WTC11 (cell line): ENCODE data around the gene GRIK2. TPM values are rescaled to one million over a fixed set of nuclear protein-coding genes. Genes with fewer than 3 reads are reported as not detected.

Experiments
- ATAC-seq: fragments of 200-7000 bp; cut with Tn5 transposase; 2 replicates; pipeline ENCODE4 v1.10.0; 2021; ENCODE audit warnings: mild to moderate bottlenecking, moderate library complexity
- CTCF ChIA-PET: fragments of 300-600 bp; sonication (Branson Sonifier 250); formaldehyde crosslinking; loops from one replicate; lab custom pipeline; 2021; ENCODE audit warnings: antibody characterized with exemption; lab: Charles Lee
- POLR2A ChIA-PET: fragments of 350-600 bp; sonication (Branson Sonifier 250); formaldehyde crosslinking; loops from one replicate; lab custom pipeline; 2021; ENCODE audit warnings: antibody characterized with exemption; lab: Charles Lee
- DNase-seq: peaks from one replicate; pipeline ENCODE4 v3.0.0; 2021; ENCODE audit warnings: low spot score
- H3K27ac Mint-ChIP-seq: 2 replicates; pipeline ENCODE4 v1.8.0; 2021; ENCODE audit warnings: mixed read lengths
- H3K27me3 Mint-ChIP-seq: 2 replicates; pipeline ENCODE4 v1.8.0; 2021; ENCODE audit warnings: low read depth, mild to moderate bottlenecking, moderate library complexity, mixed read lengths
- H3K36me3 Mint-ChIP-seq: 2 replicates; pipeline ENCODE4 v1.8.0; 2021; ENCODE audit warnings: mixed read lengths
- H3K4me1 Mint-ChIP-seq: 2 replicates; pipeline ENCODE4 v1.8.0; 2022; ENCODE audit warnings: mixed read lengths
- H3K4me3 Mint-ChIP-seq: 2 replicates; pipeline ENCODE4 v1.8.0; 2021; ENCODE audit warnings: mild to moderate bottlenecking, moderate library complexity, mixed read lengths
- H3K9me3 Mint-ChIP-seq: 2 replicates; pipeline ENCODE4 v1.8.0; 2021; ENCODE audit warnings: mixed read lengths
- ATF2 ChIP-seq: sonication (generic); formaldehyde crosslinking; IDR thresholded peaks from 2 replicates; pipeline ENCODE4 v1.8.1; 2022; ENCODE audit warnings: low read depth, missing genetic modification reagents, borderline replicate concordance
- ATF6 ChIP-seq: sonication (generic); formaldehyde crosslinking; IDR thresholded peaks from 2 replicates; pipeline ENCODE4 v1.8.1; 2023; ENCODE audit warnings: mild to moderate bottlenecking, missing genetic modification reagents
- ETV6 ChIP-seq: sonication (generic); formaldehyde crosslinking; IDR thresholded peaks from 2 replicates; pipeline ENCODE4 v1.8.1; 2022; ENCODE audit warnings: mild to moderate bottlenecking, missing genetic modification reagents
- FOXJ3 ChIP-seq: sonication (generic); formaldehyde crosslinking; IDR thresholded peaks from 2 replicates; pipeline ENCODE4 v1.9.0; 2021; ENCODE audit warnings: missing genetic modification reagents, mild to moderate bottlenecking, borderline replicate concordance
- FOXK1 ChIP-seq: sonication (generic); formaldehyde crosslinking; IDR thresholded peaks from 2 replicates; pipeline ENCODE4 v1.8.0; 2022; ENCODE audit warnings: mild to moderate bottlenecking, moderate library complexity, missing genetic modification reagents
- FOXP1 ChIP-seq: sonication (generic); formaldehyde crosslinking; IDR thresholded peaks from 2 replicates; pipeline ENCODE4 v1.8.0; 2022; ENCODE audit warnings: missing genetic modification reagents, mild to moderate bottlenecking, moderate library complexity, borderline replicate concordance
- FOXP4 ChIP-seq: sonication (generic); formaldehyde crosslinking; IDR thresholded peaks from 2 replicates; pipeline ENCODE4 v1.8.0; 2022; ENCODE audit warnings: mild to moderate bottlenecking, missing genetic modification reagents
- GTF2I ChIP-seq: fragments of 250-450 bp; sonication (Bioruptor Pico); conservative IDR thresholded peaks from 2 replicates; pipeline ENCODE4 v1.4.0; 2021; ENCODE audit warnings: mild to moderate bottlenecking
- HMGA2 ChIP-seq: fragments of 250-450 bp; sonication (Bioruptor Pico); IDR thresholded peaks from 2 replicates; pipeline ENCODE4 v1.4.0; 2021; ENCODE audit warnings: mild to moderate bottlenecking, moderate library complexity
- MAX ChIP-seq: sonication (generic); formaldehyde crosslinking; IDR thresholded peaks from 2 replicates; pipeline ENCODE4 v1.8.0; 2022; ENCODE audit warnings: mild to moderate bottlenecking, missing genetic modification reagents
- MXD4 ChIP-seq: fragments of 250-450 bp; sonication (Bioruptor Pico); IDR thresholded peaks from 2 replicates; pipeline ENCODE4 v1.8.0; 2021; ENCODE audit warnings: mild to moderate bottlenecking, moderate library complexity, borderline replicate concordance
- NR2C2 ChIP-seq: sonication (generic); formaldehyde crosslinking; IDR thresholded peaks from 2 replicates; pipeline ENCODE4 v1.8.0; 2022; ENCODE audit warnings: mild to moderate bottlenecking, missing genetic modification reagents
- NR3C1 ChIP-seq: sonication (generic); formaldehyde crosslinking; conservative IDR thresholded peaks from 2 replicates; pipeline ENCODE4 v1.8.1; 2023; ENCODE audit warnings: low read depth, mild to moderate bottlenecking, missing genetic modification reagents
- OVOL2 ChIP-seq: fragments of 250-450 bp; sonication (Bioruptor Pico); IDR thresholded peaks from 2 replicates; pipeline ENCODE4 v1.9.0; 2021; ENCODE audit warnings: mild to moderate bottlenecking, borderline replicate concordance
- PREB ChIP-seq: sonication (generic); formaldehyde crosslinking; IDR thresholded peaks from 2 replicates; pipeline ENCODE4 v1.8.1; 2022; ENCODE audit warnings: mild to moderate bottlenecking, missing genetic modification reagents, moderate library complexity, borderline replicate concordance
- TCF7 ChIP-seq: sonication (generic); formaldehyde crosslinking; IDR thresholded peaks from 2 replicates; pipeline ENCODE4 v1.8.0; 2022; ENCODE audit warnings: mild to moderate bottlenecking, low read depth, missing genetic modification reagents, moderate library complexity
- USF1 ChIP-seq: sonication (generic); formaldehyde crosslinking; IDR thresholded peaks from 2 replicates; pipeline ENCODE4 v1.8.0; 2022; ENCODE audit warnings: mild to moderate bottlenecking, missing genetic modification reagents
- ZNF219 ChIP-seq: sonication (generic); formaldehyde crosslinking; IDR thresholded peaks from 2 replicates; pipeline ENCODE4 v1.8.0; 2023; ENCODE audit warnings: missing genetic modification reagents, mild to moderate bottlenecking, borderline replicate concordance
- ZNF416 ChIP-seq: fragments of 250-450 bp; sonication (Bioruptor Pico); IDR thresholded peaks from 2 replicates; pipeline ENCODE4 v1.9.0; 2021; ENCODE audit warnings: mild to moderate bottlenecking, inconsistent platforms
- total RNA-seq: library from RNA; stranded (reverse); gene quantifications from 3 replicates; pipeline ENCODE4 v1.2.3, GENCODE V29; 2021
- TF ChIP-seq, protein P1 (sequence below): sonication (generic); formaldehyde crosslinking; conservative IDR thresholded peaks from 2 replicates; pipeline ENCODE4 v1.8.1; 2022; ENCODE audit warnings: mild to moderate bottlenecking, missing genetic modification reagents
- TF ChIP-seq, protein P2 (sequence below): sonication (generic); formaldehyde crosslinking; IDR thresholded peaks from 2 replicates; pipeline ENCODE4 v1.8.0; 2023; ENCODE audit warnings: missing genetic modification reagents
- TF ChIP-seq, protein P3 (sequence below): sonication (generic); formaldehyde crosslinking; IDR thresholded peaks from 2 replicates; pipeline ENCODE4 v1.8.0; 2022; ENCODE audit warnings: missing genetic modification reagents

GRIK2 gene
- total RNA-seq, 1 experiment from 2014 or later = 2.7 TPM

- no peak for TF ChIP-seq USF1
These were observed 93.2 kb downstream of the GRIK2 start (continued) for GRCh38 chr6:101486726-101487125.

DNA sequence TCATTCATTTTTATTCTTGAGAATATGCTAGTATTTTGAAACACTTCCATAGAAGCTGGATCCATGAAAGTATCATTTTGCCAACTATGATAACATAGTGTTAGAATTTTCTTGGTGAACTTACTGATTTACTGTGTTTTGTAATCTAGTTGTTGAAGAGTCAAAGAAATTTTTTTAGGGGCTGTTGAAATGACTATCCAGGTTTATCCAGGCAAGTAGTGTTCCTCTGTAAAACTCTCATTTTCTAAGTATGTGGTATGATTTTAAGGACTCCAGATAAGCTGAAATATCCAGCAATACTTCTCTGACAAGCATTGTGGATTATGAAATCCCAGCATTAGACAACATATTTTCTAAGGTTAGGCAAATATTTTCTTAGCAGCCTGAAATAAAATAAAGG is 95.9 kb downstream of the GRIK2 start:
- DNase-seq (no peak), ATAC-seq (no peak)
- CTCF ChIA-PET = no interaction called here
- Mint-ChIP-seq H3K27me3 (no peaks in the 10 kb centered on the region), H3K27ac (no peak overlapping the region), H3K4me1 (peaks cover 10% of the 10 kb centered on the region), H3K4me3 (no peak overlapping the region), H3K36me3 (no peaks in the 10 kb centered on the region), H3K9me3 (no peaks in the 10 kb centered on the region)
- TF ChIP-seq FOXK1 (CRISPR knock-in tag) = no peak
- no peak for TF ChIP-seq TCF7 (CRISPR knock-in tag)
- no peak for TF ChIP-seq FOXJ3 (CRISPR knock-in tag)
- no peak for TF ChIP-seq ZNF219
- TF ChIP-seq, protein P1, sequence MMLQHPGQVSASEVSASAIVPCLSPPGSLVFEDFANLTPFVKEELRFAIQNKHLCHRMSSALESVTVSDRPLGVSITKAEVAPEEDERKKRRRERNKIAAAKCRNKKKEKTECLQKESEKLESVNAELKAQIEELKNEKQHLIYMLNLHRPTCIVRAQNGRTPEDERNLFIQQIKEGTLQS (CRISPR knock-in tag) = no peak
- POLR2A ChIA-PET = no interaction called here

DNA sequence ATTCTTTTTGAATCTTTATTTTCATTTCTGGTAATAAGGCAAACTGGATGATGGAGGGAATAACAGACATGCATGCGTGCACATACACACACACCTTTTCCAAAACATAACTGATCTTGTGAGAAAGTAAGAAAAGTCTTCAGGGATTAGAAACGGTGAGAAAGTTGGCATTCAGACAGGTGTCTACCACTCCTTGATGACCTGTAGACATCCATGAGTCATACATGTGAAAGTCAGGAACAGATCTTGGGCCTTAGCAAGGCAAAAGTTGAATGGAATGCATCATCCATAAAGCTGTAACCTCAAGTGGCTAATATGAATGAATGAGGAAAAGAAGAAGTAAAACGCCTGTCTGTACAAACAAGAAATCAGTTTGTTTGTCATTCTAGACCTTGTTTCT is 97.3 kb downstream of the GRIK2 start:
- Mint-ChIP-seq H3K36me3 (no peaks in the 10 kb centered on the region), H3K27me3 (no peaks in the 10 kb centered on the region), H3K4me1 (peaks cover 9% of the 10 kb centered on the region), H3K27ac (no peak overlapping the region), H3K4me3 (no peak overlapping the region), H3K9me3 (no peaks in the 10 kb centered on the region)
- DNase-seq (no peak), ATAC-seq (no peak)
- TF ChIP-seq ATF6 = no peak
- no peak for TF ChIP-seq MAX (CRISPR knock-in tag)
- TF ChIP-seq, protein P2, sequence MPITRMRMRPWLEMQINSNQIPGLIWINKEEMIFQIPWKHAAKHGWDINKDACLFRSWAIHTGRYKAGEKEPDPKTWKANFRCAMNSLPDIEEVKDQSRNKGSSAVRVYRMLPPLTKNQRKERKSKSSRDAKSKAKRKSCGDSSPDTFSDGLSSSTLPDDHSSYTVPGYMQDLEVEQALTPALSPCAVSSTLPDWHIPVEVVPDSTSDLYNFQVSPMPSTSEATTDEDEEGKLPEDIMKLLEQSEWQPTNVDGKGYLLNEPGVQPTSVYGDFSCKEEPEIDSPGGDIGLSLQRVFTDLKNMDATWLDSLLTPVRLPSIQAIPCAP (CRISPR knock-in tag) = no peak
- TF ChIP-seq HMGA2 (CRISPR knock-in tag) = no peak
- no peak for TF ChIP-seq NR3C1 (CRISPR knock-in tag)
- TF ChIP-seq PREB (CRISPR knock-in tag) = no peak
- TF ChIP-seq ETV6 (CRISPR knock-in tag) = no peak
- TF ChIP-seq MXD4 (CRISPR knock-in tag) = no peak
- no peak for TF ChIP-seq ZNF416
- no peak for TF ChIP-seq ATF2 (CRISPR knock-in tag)
- TF ChIP-seq, protein P3, sequence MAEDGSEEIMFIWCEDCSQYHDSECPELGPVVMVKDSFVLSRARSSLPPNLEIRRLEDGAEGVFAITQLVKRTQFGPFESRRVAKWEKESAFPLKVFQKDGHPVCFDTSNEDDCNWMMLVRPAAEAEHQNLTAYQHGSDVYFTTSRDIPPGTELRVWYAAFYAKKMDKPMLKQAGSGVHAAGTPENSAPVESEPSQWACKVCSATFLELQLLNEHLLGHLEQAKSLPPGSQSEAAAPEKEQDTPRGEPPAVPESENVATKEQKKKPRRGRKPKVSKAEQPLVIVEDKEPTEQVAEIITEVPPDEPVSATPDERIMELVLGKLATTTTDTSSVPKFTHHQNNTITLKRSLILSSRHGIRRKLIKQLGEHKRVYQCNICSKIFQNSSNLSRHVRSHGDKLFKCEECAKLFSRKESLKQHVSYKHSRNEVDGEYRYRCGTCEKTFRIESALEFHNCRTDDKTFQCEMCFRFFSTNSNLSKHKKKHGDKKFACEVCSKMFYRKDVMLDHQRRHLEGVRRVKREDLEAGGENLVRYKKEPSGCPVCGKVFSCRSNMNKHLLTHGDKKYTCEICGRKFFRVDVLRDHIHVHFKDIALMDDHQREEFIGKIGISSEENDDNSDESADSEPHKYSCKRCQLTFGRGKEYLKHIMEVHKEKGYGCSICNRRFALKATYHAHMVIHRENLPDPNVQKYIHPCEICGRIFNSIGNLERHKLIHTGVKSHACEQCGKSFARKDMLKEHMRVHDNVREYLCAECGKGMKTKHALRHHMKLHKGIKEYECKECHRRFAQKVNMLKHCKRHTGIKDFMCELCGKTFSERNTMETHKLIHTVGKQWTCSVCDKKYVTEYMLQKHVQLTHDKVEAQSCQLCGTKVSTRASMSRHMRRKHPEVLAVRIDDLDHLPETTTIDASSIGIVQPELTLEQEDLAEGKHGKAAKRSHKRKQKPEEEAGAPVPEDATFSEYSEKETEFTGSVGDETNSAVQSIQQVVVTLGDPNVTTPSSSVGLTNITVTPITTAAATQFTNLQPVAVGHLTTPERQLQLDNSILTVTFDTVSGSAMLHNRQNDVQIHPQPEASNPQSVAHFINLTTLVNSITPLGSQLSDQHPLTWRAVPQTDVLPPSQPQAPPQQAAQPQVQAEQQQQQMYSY (CRISPR knock-in tag) = no peak
- TF ChIP-seq FOXP4 = no peak
- TF ChIP-seq FOXK1 (CRISPR knock-in tag) = no peak
- TF ChIP-seq FOXP1 = no peak
- TF ChIP-seq NR2C2 (CRISPR knock-in tag) = no peak
- no peak for TF ChIP-seq GTF2I
- TF ChIP-seq OVOL2 (CRISPR knock-in tag) = no peak
- CTCF ChIA-PET = no interaction called here
- POLR2A ChIA-PET = no interaction called here
